GM23338 (cell line): Measurements from ENCODE around the gene METTL6.

Experiments
- CREB1 ChIP-seq: fragments of 250-450 bp; sonication (Bioruptor Pico); IDR thresholded peaks from 2 replicates; pipeline ENCODE4 v1.5.0; 2020; ENCODE audit warnings: low read depth, mild to moderate bottlenecking, moderate library complexity
- EZH2 ChIP-seq: fragments of 200-600 bp; sonication (generic); IDR thresholded peaks from one replicate; pipeline ENCODE4 v1.8.0; 2017; ENCODE audit warnings: antibody characterized with exemption, mild to moderate bottlenecking, low read depth; ENCODE audit not compliant: unreplicated experiment
- EZH2phosphoT487 ChIP-seq: fragments of 200-600 bp; sonication (generic); IDR thresholded peaks from one replicate; pipeline ENCODE4 v1.8.1; 2018; ENCODE audit warnings: antibody characterized with exemption; ENCODE audit not compliant: unreplicated experiment
- TF ChIP-seq, protein P1 (sequence below), 2 experiments: fragments of 200-600 bp in 1 of 2; sonication (generic) in 1 of 2; conservative IDR thresholded peaks; 2 replicates each; pipeline versions ENCODE4 v1.5.1 to v1.6.1; 2016 to 2017; ENCODE audit warnings: antibody characterized with exemption in 2 of 2, low read depth in 2 of 2, mild to moderate bottlenecking in 2 of 2, moderate library complexity in 1 of 2
- TF ChIP-seq, protein P2 (sequence below): IDR thresholded peaks from one replicate; pipeline ENCODE4 v1.6.1; 2018; ENCODE audit warnings: antibody characterized with exemption; ENCODE audit not compliant: unreplicated experiment
- TF ChIP-seq, protein P3 (sequence below): fragments of 250-450 bp; sonication (Bioruptor Pico); IDR thresholded peaks from 2 replicates; pipeline ENCODE4 v1.5.0; 2020; ENCODE audit warnings: mild to moderate bottlenecking, moderate library complexity

DNA sequence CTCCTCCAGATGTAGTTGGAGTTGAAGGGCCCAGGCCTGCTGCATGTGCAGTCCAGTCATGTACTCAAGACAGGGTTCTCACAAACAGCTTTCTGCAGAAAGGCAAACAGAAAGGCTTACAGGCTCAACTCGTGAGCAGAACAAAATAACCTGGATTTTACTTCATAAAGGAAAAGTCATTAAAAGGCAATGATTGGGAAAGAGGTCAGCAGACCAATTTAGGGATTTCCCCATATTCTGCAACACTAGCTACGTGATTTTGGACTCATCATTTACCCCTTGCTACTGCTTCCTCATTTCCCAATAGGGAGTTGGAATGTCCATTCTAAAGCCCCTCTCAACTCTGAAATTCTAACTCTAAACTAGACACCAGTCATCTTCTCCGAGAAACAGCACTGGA is 18.1 kb downstream of the METTL6 start:
- TF ChIP-seq, protein P1, sequence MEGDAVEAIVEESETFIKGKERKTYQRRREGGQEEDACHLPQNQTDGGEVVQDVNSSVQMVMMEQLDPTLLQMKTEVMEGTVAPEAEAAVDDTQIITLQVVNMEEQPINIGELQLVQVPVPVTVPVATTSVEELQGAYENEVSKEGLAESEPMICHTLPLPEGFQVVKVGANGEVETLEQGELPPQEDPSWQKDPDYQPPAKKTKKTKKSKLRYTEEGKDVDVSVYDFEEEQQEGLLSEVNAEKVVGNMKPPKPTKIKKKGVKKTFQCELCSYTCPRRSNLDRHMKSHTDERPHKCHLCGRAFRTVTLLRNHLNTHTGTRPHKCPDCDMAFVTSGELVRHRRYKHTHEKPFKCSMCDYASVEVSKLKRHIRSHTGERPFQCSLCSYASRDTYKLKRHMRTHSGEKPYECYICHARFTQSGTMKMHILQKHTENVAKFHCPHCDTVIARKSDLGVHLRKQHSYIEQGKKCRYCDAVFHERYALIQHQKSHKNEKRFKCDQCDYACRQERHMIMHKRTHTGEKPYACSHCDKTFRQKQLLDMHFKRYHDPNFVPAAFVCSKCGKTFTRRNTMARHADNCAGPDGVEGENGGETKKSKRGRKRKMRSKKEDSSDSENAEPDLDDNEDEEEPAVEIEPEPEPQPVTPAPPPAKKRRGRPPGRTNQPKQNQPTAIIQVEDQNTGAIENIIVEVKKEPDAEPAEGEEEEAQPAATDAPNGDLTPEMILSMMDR (conservative IDR thresholded peaks at IDR 0.05; ENCODE audit: low read depth in 2 of 2) = no peak
- TF ChIP-seq CREB1 (CRISPR knock-in tag) = no peak
- TF ChIP-seq, protein P2, sequence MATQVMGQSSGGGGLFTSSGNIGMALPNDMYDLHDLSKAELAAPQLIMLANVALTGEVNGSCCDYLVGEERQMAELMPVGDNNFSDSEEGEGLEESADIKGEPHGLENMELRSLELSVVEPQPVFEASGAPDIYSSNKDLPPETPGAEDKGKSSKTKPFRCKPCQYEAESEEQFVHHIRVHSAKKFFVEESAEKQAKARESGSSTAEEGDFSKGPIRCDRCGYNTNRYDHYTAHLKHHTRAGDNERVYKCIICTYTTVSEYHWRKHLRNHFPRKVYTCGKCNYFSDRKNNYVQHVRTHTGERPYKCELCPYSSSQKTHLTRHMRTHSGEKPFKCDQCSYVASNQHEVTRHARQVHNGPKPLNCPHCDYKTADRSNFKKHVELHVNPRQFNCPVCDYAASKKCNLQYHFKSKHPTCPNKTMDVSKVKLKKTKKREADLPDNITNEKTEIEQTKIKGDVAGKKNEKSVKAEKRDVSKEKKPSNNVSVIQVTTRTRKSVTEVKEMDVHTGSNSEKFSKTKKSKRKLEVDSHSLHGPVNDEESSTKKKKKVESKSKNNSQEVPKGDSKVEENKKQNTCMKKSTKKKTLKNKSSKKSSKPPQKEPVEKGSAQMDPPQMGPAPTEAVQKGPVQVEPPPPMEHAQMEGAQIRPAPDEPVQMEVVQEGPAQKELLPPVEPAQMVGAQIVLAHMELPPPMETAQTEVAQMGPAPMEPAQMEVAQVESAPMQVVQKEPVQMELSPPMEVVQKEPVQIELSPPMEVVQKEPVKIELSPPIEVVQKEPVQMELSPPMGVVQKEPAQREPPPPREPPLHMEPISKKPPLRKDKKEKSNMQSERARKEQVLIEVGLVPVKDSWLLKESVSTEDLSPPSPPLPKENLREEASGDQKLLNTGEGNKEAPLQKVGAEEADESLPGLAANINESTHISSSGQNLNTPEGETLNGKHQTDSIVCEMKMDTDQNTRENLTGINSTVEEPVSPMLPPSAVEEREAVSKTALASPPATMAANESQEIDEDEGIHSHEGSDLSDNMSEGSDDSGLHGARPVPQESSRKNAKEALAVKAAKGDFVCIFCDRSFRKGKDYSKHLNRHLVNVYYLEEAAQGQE = no peak
- no peak for TF ChIP-seq EZH2
- no peak for TF ChIP-seq EZH2phosphoT487
- TF ChIP-seq, protein P3, sequence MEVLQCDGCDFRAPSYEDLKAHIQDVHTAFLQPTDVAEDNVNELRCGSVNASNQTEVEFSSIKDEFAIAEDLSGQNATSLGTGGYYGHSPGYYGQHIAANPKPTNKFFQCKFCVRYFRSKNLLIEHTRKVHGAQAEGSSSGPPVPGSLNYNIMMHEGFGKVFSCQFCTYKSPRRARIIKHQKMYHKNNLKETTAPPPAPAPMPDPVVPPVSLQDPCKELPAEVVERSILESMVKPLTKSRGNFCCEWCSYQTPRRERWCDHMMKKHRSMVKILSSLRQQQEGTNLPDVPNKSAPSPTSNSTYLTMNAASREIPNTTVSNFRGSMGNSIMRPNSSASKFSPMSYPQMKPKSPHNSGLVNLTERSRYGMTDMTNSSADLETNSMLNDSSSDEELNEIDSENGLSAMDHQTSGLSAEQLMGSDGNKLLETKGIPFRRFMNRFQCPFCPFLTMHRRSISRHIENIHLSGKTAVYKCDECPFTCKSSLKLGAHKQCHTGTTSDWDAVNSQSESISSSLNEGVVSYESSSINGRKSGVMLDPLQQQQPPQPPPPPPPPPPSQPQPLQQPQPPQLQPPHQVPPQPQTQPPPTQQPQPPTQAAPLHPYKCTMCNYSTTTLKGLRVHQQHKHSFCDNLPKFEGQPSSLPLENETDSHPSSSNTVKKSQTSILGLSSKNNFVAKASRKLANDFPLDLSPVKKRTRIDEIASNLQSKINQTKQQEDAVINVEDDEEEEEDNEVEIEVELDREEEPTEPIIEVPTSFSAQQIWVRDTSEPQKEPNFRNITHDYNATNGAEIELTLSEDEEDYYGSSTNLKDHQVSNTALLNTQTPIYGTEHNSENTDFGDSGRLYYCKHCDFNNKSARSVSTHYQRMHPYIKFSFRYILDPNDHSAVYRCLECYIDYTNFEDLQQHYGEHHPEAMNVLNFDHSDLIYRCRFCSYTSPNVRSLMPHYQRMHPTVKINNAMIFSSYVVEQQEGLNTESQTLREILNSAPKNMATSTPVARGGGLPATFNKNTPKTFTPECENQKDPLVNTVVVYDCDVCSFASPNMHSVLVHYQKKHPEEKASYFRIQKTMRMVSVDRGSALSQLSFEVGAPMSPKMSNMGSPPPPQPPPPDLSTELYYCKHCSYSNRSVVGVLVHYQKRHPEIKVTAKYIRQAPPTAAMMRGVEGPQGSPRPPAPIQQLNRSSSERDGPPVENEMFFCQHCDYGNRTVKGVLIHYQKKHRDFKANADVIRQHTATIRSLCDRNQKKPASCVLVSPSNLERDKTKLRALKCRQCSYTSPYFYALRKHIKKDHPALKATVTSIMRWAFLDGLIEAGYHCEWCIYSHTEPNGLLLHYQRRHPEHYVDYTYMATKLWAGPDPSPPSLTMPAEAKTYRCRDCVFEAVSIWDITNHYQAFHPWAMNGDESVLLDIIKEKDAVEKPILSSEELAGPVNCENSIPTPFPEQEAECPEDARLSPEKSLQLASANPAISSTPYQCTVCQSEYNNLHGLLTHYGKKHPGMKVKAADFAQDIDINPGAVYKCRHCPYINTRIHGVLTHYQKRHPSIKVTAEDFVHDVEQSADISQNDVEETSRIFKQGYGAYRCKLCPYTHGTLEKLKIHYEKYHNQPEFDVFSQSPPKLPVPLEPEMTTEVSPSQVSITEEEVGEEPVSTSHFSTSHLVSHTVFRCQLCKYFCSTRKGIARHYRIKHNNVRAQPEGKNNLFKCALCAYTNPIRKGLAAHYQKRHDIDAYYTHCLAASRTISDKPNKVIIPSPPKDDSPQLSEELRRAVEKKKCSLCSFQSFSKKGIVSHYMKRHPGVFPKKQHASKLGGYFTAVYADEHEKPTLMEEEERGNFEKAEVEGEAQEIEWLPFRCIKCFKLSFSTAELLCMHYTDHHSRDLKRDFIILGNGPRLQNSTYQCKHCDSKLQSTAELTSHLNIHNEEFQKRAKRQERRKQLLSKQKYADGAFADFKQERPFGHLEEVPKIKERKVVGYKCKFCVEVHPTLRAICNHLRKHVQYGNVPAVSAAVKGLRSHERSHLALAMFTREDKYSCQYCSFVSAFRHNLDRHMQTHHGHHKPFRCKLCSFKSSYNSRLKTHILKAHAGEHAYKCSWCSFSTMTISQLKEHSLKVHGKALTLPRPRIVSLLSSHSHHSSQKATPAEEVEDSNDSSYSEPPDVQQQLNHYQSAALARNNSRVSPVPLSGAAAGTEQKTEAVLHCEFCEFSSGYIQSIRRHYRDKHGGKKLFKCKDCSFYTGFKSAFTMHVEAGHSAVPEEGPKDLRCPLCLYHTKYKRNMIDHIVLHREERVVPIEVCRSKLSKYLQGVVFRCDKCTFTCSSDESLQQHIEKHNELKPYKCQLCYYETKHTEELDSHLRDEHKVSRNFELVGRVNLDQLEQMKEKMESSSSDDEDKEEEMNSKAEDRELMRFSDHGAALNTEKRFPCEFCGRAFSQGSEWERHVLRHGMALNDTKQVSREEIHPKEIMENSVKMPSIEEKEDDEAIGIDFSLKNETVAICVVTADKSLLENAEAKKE = no peak
